Left ventricle myocardium superior (tissue), 1 donor: ENCODE measurements around the gene ATP9A. TPM values are rescaled to one million over a fixed set of nuclear protein-coding genes. Genes with fewer than 3 reads are reported as not detected.

Source experiments
- ATAC-seq: fragments of 200-7000 bp; cut with Tn5 transposase; one replicate; pipeline ENCODE4 v1.9.1; 2020; ENCODE audit warnings: mild to moderate bottlenecking, moderate library complexity
- DNase-seq: peaks from one replicate; pipeline ENCODE4 v3.0.0-alpha.2; 2020
- intact Hi-C: fragments of 100-400 bp; cut with micrococcal nuclease; formaldehyde crosslinking; loops from one replicate; pipeline ENCODE4 v1.11.0; 2022
- total RNA-seq: library from RNA; stranded (reverse); fragmentation: NEBNext Ultra II Directional; extraction: Animal tissue kit (Norgen Biotek cat#: 25700); gene quantifications from one replicate; pipeline ENCODE4 v1.2.1, GENCODE V29; 2021
- donor health status: DM: no; HTN: yes; CAD: no; lungs with severe emphysema.

Gene ATP9A
- total RNA-seq, 1 donor from 2014 or later = 21.2 TPM

DNA sequence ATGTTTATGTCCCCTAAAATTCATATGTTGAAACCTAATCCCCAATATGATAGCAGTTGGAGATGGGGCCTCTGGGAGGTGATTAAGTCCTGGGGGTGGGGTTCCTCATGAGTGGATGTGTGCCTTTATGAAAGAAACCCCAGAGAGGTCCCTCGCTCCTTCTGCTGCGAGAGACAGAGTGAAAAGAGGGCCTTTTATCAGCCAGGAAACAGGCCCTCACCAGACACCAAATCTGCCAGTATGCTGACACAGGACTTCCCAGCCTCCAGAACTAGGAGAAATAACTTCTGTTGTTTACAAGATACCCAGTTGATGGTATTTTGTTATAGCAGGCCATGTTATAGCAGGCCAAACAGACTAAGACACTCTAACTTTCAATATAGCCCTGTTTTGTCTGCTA is 124.8 kb downstream of the ATP9A start:
- intact Hi-C loops = no loop called here
- DNase-seq (no peak), ATAC-seq (no peak)

GRCh38 chr20:51641866-51642265 is 126.3 kb downstream of the ATP9A start:
- no peak for DNase-seq
- ATAC-seq = no peak
- intact Hi-C loops = no loop called here

DNA sequence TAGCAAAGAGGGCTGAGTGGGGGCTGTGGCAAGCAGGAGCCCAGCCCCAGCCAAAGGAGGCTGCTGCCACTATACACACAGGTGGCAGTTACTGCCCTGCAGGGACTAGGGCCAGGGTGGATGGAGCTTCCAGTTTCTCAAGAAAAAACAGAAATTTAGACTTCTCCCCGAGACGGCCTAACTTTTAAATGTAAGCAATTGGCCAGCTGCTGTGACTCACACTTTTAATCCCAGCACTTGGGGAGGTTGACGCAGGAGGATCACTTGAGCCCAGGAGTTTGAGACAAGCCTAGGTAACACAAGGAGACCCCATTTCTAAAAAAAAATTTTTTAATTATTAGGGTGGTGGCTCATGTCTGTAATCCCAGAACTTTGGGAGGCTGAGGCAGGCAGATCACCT is 127.4 kb downstream of the ATP9A start:
- DNase-seq = no peak
- ATAC-seq = no peak
- intact Hi-C loops = no loop called here

GRCh38 chr20:51639206-51639832 is 128.9 kb downstream of the ATP9A start:
- intact Hi-C loops = loop anchor here (5.0 kb wide), 1 partner anchor 128 kb away; the partner anchor contains the start of gene ATP9A
- DNase-seq (peak; percentile 70), ATAC-seq (peak; percentile 77)

GRCh38 chr20:51637241-51637640 is 130.9 kb downstream of the ATP9A start:
- no peak for ATAC-seq
- intact Hi-C loops = loop anchor here (5.0 kb wide), 1 partner anchor 130 kb away; the partner anchor contains the start of gene ATP9A
- no peak for DNase-seq

DNA sequence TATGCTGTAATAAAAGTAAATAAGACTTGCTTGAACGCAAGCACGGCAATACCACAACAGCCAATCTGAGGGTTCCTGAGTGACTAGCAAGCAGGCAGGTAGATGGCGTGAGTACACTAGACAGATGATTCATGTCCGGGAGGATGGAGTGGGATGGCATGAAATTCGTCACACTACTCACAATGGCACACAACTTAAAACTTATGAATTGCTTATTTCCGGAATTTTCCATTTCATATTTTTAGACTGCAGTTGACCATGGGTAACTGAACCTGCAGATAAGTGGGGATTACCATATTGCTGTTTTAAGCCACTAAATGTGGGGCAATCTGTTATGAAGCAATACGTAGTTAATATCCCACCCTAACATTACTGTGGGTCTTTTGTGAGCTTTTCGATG is 132.1 kb downstream of the ATP9A start:
- ATAC-seq (no peak), DNase-seq (no peak)
- intact Hi-C loops = loop anchor here (5.0 kb wide), 1 partner anchor 131 kb away; the partner anchor contains the start of gene ATP9A

DNA sequence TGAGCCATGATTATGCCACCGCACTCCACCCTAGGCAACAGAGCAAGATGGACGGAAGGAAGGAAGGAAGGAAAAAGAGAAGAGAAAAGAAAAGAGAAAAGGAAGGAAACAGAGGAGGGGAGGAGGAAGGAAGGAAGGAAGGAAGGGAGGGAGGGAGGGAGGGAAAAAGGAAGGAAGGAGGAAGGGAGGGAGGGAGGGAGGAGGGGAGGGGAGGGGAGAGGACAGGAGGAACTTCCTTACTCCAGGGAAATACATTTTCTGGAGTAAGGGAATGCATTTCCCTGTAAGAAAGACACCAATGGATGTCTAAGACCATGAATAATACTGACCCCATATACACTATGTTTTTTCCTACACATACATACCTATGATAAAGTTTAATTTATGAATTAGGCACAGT is 132.5 kb downstream of the ATP9A start:
- intact Hi-C loops = loop anchor here (5.0 kb wide), 1 partner anchor 132 kb away; the partner anchor contains the start of gene ATP9A
- DNase-seq = no peak
- ATAC-seq = no peak

GRCh38 chr20:51634877-51635276 is 133.3 kb downstream of the ATP9A start:
- intact Hi-C loops = loop anchor here (5.0 kb wide), 1 partner anchor 132 kb away; the partner anchor contains the start of gene ATP9A
- DNase-seq (no peak), ATAC-seq (no peak)

GRCh38 chr20:51634257-51634656 is 133.9 kb downstream of the ATP9A start:
- intact Hi-C loops = no loop called here
- ATAC-seq (no peak), DNase-seq (no peak)

DNA sequence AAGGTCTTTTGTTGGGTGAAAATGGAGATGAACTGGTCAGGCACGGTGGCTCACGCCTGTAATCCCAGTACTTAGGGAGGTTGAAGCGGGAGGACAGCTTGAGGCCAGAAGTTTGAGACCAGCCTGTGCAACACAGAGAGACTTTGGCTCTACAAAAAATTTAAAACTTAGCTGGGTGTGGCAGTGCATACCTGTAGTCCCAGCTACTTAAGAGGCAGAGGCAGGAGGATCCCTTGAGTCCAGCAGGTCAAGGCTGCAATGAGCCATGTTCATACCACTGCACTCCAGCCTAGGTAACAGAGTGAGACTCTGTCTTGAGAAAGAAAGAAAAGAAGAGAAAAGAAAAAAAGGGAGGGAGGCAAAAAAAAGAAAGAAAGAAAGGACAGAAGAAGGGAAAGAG is 134.8 kb downstream of the ATP9A start:
- no peak for ATAC-seq
- intact Hi-C loops = no loop called here
- no peak for DNase-seq

- intact Hi-C loops = no loop called here
- no peak for ATAC-seq
- DNase-seq = no peak
These were observed 136.2 kb downstream of the ATP9A start for GRCh38 chr20:51631953-51632352.

DNA sequence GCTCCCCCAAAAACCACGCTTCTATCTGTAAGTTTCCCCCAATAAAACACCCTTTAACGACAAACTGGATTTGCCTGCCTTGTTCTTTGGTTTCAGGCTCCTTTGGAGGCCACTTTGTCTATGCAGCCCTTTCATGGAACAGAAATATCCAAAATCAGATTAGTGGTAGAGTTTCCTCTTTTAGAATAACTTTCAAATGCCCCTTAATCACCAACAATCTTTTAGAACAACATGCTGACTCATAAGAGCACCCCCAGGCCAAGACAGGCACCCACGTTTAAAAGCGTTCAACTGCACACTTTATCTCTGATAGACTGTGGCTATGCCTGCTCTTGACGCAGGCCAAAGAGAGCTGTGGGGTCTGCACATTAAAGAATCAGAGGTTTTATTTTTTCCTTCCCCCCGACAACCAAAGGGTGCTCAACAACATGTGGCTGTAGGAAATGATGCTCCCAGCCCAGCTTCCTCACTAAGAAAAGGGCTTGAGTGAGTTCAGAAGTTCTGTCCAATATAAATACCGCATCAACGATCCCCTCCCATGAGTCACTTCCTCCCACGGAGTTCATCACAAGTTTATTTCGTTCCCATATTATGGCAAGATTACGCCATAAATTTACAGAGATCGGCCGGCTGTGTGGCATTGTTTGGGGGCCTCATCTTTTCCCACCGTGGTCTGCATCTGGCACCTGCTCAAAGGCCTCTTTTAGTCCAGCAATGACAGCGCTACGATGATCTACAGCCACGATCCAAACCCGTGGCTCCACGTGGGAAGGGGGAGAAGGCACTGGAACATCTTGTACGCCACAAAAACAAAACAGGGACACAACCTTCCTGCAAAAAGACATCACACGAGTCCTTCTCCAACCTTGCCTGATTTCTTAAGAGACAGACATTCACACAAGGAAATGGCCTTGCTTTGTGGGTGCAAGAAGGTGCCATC is 136.9 kb downstream of the ATP9A start:
- ATAC-seq = peak; percentile 90
- peak; percentile 55 for DNase-seq
- intact Hi-C loops = no loop called here

GRCh38 chr20:51629399-51630058 is 138.7 kb downstream of the ATP9A start:
- DNase-seq (no peak), ATAC-seq (no peak)
- intact Hi-C loops = no loop called here

GRCh38 chr20:51628533-51629398 is 139.4 kb downstream of the ATP9A start:
- DNase-seq = no peak
- no peak for ATAC-seq
- intact Hi-C loops = no loop called here

DNA sequence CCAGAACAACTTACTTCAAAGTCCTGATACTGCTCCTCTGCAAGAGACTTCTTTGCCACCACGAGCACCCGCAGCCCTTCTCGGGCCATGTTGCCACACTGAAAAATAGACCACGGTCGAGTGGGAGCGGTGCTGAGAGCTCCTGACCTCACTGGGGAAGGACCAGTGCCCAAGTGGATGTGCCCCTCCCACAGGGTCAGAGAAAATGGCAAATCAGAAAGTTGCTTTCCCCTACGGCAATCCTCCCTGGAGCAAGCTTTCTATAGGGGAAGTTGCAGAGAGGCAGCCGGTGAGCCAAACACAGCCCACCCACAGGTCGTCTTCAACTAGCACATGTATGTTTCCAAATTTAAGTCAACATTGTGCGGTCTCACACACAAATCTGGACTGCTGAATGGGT is 140.6 kb downstream of the ATP9A start:
- intact Hi-C loops = no loop called here
- DNase-seq = no peak
- no peak for ATAC-seq

DNA sequence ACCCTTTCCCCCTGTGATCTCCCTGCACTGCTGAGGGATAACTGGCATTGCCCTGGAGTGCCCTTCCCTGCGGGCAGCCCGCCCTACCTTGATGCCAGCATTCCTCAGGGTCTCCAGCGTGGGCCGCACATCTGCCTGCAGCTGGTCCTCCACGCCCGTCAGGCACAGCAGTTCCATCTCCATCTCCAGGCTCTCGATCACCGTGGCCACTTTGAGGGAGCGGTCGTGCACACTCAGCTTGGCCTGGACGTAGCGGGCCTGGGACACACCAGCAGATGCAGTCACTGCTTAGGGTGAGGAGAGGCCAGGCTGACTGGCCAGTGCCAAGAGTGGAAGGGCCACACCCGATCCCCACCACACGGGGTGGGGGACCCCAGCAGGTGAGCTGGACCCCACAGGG is 143.1 kb downstream of the ATP9A start:
- ATAC-seq (no peak), DNase-seq (no peak)
- intact Hi-C loops = no loop called here

GRCh38 chr20:51624157-51624731 is 143.9 kb downstream of the ATP9A start:
- intact Hi-C loops = no loop called here
- DNase-seq (peak; percentile 66), ATAC-seq (peak; percentile 47)

DNA sequence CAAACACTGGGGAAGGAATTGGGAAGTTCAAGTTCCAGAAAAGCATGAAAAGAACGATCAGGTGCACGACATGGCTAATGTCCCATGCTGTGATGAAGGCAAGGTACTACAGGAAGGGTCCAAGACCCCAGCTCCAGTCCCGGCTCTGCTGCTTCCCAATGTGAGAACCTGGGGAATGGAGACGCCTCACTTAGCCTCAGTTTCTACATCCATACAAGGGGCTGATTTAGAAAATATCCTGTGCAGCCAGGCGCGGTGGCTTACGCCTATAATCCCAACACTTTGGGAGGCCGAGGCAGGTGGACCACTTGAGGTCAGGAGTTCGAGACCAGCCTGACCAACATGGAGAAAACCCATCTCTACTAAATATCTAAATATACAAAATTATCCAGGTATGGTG is 144.9 kb downstream of the ATP9A start:
- intact Hi-C loops = no loop called here
- no peak for DNase-seq
- no peak for ATAC-seq
